HCT116 (cell line): Measurements from ENCODE around the gene GPR6. TPM values are rescaled to one million over a fixed set of nuclear protein-coding genes. Genes with fewer than 3 reads are reported as not detected.

Experiments used
- ATAC-seq: fragments of 200-7000 bp; cut with Tn5 transposase; 2 replicates; pipeline ENCODE4 v1.9.1; 2020; ENCODE audit warnings: mild to moderate bottlenecking, moderate library complexity
- BruUV-seq: library from RNA; stranded (reverse); fragments of 400-500 nt; replicated peaks from 2 replicates; lab custom pipeline; 2021; lab: Mats Ljungman, UMichigan
- CTCF ChIA-PET: fragments of 300-600 bp; sonication (Branson Sonifier 250); formaldehyde crosslinking; loops from one replicate; lab custom pipeline; 2021; ENCODE audit warnings: antibody characterized with exemption; lab: Charles Lee
- POLR2A ChIA-PET: fragments of 300-600, 350-600 bp; sonication (Branson Sonifier 250); formaldehyde crosslinking; loops from one replicate; lab custom pipeline; 2021; ENCODE audit warnings: antibody characterized with exemption; lab: Charles Lee
- RAD21 ChIA-PET, 2 experiments: fragments of 300-600 bp; sonication (Branson Sonifier 250); formaldehyde crosslinking; loops; one replicate each; lab custom pipeline; 2023; ENCODE audit warnings: low total read pairs in 2 of 2; ENCODE audit not compliant: uncharacterized antibody in 2 of 2, unreplicated experiment in 2 of 2, low non-redundant PET in 1 of 2; lab: Charles Lee
- DNase-seq: peaks from one replicate; pipeline ENCODE4 v3.0.0-alpha.2; 2010; ENCODE audit warnings: low read depth, low spot score
- H2AFZ ChIP-seq: fragments of 200-600 bp; shearing (Covaris generic), sonication (generic); 2 replicates; pipeline ENCODE4 v1.6.1; 2017; ENCODE audit warnings: low read depth, mixed run types, mixed read lengths, antibody characterized with exemption, low read length; ENCODE audit not compliant: poor library complexity, severe bottlenecking
- H3K27ac ChIP-seq: 2 replicates; pipeline ENCODE4 v1.5.1; 2012; ENCODE audit warnings: low read depth, low read length
- H3K27me3 ChIP-seq: fragments of 200-600 bp; sonication (generic); 2 replicates; pipeline ENCODE4 v1.6.1; 2016; ENCODE audit warnings: mixed run types, low read length, mixed read lengths; ENCODE audit not compliant: insufficient read depth
- H3K36me3 ChIP-seq, 2 experiments: fragments of 200-500 bp in 1 of 2; fragments of 200-600 bp in 1 of 2; sonication (Bioruptor generic) in 1 of 2; sonication (generic) in 1 of 2; 2 replicates each; pipeline versions ENCODE4 v1.5.1 to v1.6.1; 2014 to 2016; ENCODE audit warnings: low read length in 2 of 2, inconsistent platforms in 1 of 2, mixed read lengths in 1 of 2, mixed run types in 1 of 2; ENCODE audit not compliant: insufficient read depth in 2 of 2, control insufficient read depth in 1 of 2
- H3K4me1 ChIP-seq, 2 experiments: fragments of 200-600 bp in 1 of 2; sonication (generic) in 1 of 2; 2 replicates each; pipeline versions ENCODE4 v1.5.1 to v1.6.1; 2012 to 2017; ENCODE audit warnings: low read length in 2 of 2, inconsistent platforms in 1 of 2, mild to moderate bottlenecking in 1 of 2, mixed read lengths in 1 of 2, mixed run types in 1 of 2, moderate library complexity in 1 of 2; ENCODE audit not compliant: insufficient read depth in 2 of 2, control insufficient read depth in 1 of 2
- H3K4me2 ChIP-seq: fragments of 200-600 bp; sonication (generic); 2 replicates; pipeline ENCODE4 v1.6.1; 2017; ENCODE audit warnings: mixed run types, low read length, mixed read lengths
- H3K4me3 ChIP-seq, 2 experiments: fragments of 200-600 bp in 1 of 2; sonication (generic) in 1 of 2; replicated peaks in 1 of 2; 2 replicates each; pipeline ENCODE4 v1.5.1; 2011 to 2016; ENCODE audit warnings: low read length in 2 of 2, control low read depth in 1 of 2, low read depth in 1 of 2, mild to moderate bottlenecking in 1 of 2, mixed read lengths in 1 of 2, mixed run types in 1 of 2
- H3K79me2 ChIP-seq: fragments of 200-600 bp; sonication (generic); 2 replicates; pipeline ENCODE4 v1.6.1; 2017; ENCODE audit warnings: mild to moderate bottlenecking, mixed run types, low read length, moderate library complexity, mixed read lengths; ENCODE audit not compliant: insufficient read depth
- H3K9ac ChIP-seq: fragments of 200-600 bp; sonication (generic); 2 replicates; pipeline ENCODE4 v1.6.1; 2016; ENCODE audit warnings: low read length, mixed read lengths
- H3K9me2 ChIP-seq: fragments of 200-600 bp; sonication (generic), shearing (Covaris generic); 2 replicates; pipeline ENCODE4 v1.6.1; 2017; ENCODE audit warnings: mixed run types, mild to moderate bottlenecking, moderate library complexity; ENCODE audit not compliant: insufficient read depth
- H3K9me3 ChIP-seq, 2 experiments: fragments of 200-500 bp in 1 of 2; fragments of 200-600 bp in 1 of 2; sonication (Bioruptor generic) in 1 of 2; sonication (generic) in 1 of 2; 2 replicates each; pipeline ENCODE4 v1.6.1; 2014 to 2017; ENCODE audit warnings: low read length in 2 of 2, mixed read lengths in 2 of 2, inconsistent platforms in 1 of 2, low read depth in 1 of 2, mild to moderate bottlenecking in 1 of 2, mixed run types in 1 of 2, moderate library complexity in 1 of 2; ENCODE audit not compliant: control insufficient read depth in 1 of 2, insufficient read depth in 1 of 2
- H4K20me1 ChIP-seq: fragments of 200-600 bp; sonication (generic), shearing (Covaris generic); 2 replicates; pipeline ENCODE4 v1.6.1; 2017; ENCODE audit warnings: mixed run types, mild to moderate bottlenecking, moderate library complexity; ENCODE audit not compliant: insufficient read depth
- CBX3 ChIP-seq: IDR thresholded peaks from 2 replicates; pipeline ENCODE4 v1.6.1; 2012; ENCODE audit warnings: low read depth
- CEBPB ChIP-seq: IDR thresholded peaks from 2 replicates; pipeline ENCODE4 v1.6.1; 2012; ENCODE audit warnings: low read depth
- ELF1 ChIP-seq: IDR thresholded peaks from 2 replicates; pipeline ENCODE4 v1.6.1; 2012; ENCODE audit warnings: low read depth, borderline replicate concordance
- EZH2 ChIP-seq: fragments of 200-600 bp; sonication (generic); IDR thresholded peaks from 2 replicates; pipeline ENCODE4 v1.6.1; 2017; ENCODE audit warnings: antibody characterized with exemption, mixed run types
- POLR2A ChIP-seq: IDR thresholded peaks from 2 replicates; pipeline ENCODE4 v1.7.0; 2011; ENCODE audit warnings: borderline replicate concordance; ENCODE audit not compliant: insufficient read depth, insufficient read length; ENCODE audit errors: extremely low read depth
- SIN3A ChIP-seq: IDR thresholded peaks from 2 replicates; pipeline ENCODE4 v1.6.1; 2012; ENCODE audit warnings: low read depth
- SP1 ChIP-seq: IDR thresholded peaks from 2 replicates; pipeline ENCODE4 v1.6.1; 2012; ENCODE audit warnings: low read depth
- ZNF274 ChIP-seq: fragments of 200-500 bp; sonication (Bioruptor generic); IDR thresholded peaks from 2 replicates; pipeline ENCODE4 v1.6.1; 2014; ENCODE audit warnings: mild to moderate bottlenecking, low read depth, low read length, inconsistent platforms
- intact Hi-C: fragments of 100-400 bp; cut with micrococcal nuclease; formaldehyde crosslinking; loops from 2 replicates; pipeline ENCODE4 v1.10.0; 2022
- total RNA-seq: library from RNA; stranded (reverse); gene quantifications from one replicate; pipeline ENCODE4 v1.2.1, GENCODE V29; 2021; ENCODE audit not compliant: unreplicated experiment
- TF ChIP-seq, protein P1 (sequence below): IDR thresholded peaks from 2 replicates; pipeline ENCODE4 v1.6.1; 2012
- TF ChIP-seq, protein P2 (sequence below): IDR thresholded peaks from 2 replicates; pipeline ENCODE4 v1.6.1; 2012; ENCODE audit warnings: low read depth

The GPR6 gene
- total RNA-seq, 1 experiment from 2014 or later: not detected

DNA sequence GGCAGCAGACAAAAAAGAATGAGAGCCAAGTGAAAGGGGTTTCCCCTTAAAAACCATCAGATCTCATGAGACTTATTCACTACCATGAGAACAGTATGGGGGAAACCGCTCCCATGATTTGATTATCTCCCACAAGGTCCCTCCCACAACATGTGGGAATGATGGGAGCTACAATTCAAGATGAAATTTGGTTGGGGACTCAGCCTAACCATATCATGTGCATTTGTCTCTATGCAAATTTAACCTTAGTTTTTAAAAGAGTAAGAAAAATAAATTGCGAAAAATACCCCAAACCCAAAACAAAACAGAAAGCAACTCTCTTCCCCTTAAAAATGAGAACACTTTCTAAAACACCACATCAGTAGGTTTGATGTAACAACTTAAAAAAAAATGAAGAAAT is 22.6 kb upstream of the GPR6 start:
- Histone ChIP-seq H3K27ac (no peak overlapping the region), H3K4me3 (no peak overlapping the region), H3K4me2 (no peak overlapping the region), H3K9ac (no peak overlapping the region), H3K36me3 (no peaks in the 10 kb centered on the region), H3K9me3 (no peaks in the 10 kb centered on the region), H4K20me1 (no peaks in the 10 kb centered on the region), H3K27me3 (no peaks in the 10 kb centered on the region), H3K9me2 (no peaks in the 10 kb centered on the region), H2AFZ (no peak overlapping the region), H3K4me1 (peaks cover under 1 to 4% of the 10 kb centered on the region in 2 experiments; a peak in 3 of 4 replicates), H3K79me2 (no peaks in the 10 kb centered on the region)
- BruUV-seq: no TSS peak
- TF ChIP-seq ZNF274: no peak
- TF ChIP-seq POLR2A: no peak
- TF ChIP-seq, protein P1, sequence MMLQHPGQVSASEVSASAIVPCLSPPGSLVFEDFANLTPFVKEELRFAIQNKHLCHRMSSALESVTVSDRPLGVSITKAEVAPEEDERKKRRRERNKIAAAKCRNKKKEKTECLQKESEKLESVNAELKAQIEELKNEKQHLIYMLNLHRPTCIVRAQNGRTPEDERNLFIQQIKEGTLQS: no peak
- TF ChIP-seq SIN3A: no peak
- no peak for TF ChIP-seq ELF1
- TF ChIP-seq CBX3: no peak
- TF ChIP-seq, protein P2, sequence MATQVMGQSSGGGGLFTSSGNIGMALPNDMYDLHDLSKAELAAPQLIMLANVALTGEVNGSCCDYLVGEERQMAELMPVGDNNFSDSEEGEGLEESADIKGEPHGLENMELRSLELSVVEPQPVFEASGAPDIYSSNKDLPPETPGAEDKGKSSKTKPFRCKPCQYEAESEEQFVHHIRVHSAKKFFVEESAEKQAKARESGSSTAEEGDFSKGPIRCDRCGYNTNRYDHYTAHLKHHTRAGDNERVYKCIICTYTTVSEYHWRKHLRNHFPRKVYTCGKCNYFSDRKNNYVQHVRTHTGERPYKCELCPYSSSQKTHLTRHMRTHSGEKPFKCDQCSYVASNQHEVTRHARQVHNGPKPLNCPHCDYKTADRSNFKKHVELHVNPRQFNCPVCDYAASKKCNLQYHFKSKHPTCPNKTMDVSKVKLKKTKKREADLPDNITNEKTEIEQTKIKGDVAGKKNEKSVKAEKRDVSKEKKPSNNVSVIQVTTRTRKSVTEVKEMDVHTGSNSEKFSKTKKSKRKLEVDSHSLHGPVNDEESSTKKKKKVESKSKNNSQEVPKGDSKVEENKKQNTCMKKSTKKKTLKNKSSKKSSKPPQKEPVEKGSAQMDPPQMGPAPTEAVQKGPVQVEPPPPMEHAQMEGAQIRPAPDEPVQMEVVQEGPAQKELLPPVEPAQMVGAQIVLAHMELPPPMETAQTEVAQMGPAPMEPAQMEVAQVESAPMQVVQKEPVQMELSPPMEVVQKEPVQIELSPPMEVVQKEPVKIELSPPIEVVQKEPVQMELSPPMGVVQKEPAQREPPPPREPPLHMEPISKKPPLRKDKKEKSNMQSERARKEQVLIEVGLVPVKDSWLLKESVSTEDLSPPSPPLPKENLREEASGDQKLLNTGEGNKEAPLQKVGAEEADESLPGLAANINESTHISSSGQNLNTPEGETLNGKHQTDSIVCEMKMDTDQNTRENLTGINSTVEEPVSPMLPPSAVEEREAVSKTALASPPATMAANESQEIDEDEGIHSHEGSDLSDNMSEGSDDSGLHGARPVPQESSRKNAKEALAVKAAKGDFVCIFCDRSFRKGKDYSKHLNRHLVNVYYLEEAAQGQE: no peak
- TF ChIP-seq EZH2: no peak
- TF ChIP-seq CEBPB: no peak
- TF ChIP-seq SP1: no peak
- intact Hi-C loops: no loop called here
- CTCF ChIA-PET: no interaction called here
- DNase-seq (no peak), ATAC-seq (no peak)
- RAD21 ChIA-PET: no interaction called here
- POLR2A ChIA-PET: no interaction called here
